Gastroesophageal sphincter (tissue), 3 donors: ENCODE data around the gene ASAP2.

Source experiments
- POLR2A ChIP-seq, 2 donors: fragments of 450-650 bp; IDR thresholded peaks; one replicate each; pipeline ENCODE4 v1.6.1; 2017; ENCODE audit warnings: antibody characterized with exemption in 2 of 2, mild to moderate bottlenecking in 2 of 2, moderate library complexity in 1 of 2
- TF ChIP-seq, protein P1 (sequence below), 4 experiments: fragments of 200-600 bp in 2 of 4; fragments of 450-650 bp in 2 of 4; sonication (generic) in 1 of 4; IDR thresholded peaks; one replicate each; pipeline ENCODE4 v1.5.1; 2017 to 2019; ENCODE audit warnings: antibody characterized with exemption in 4 of 4, mild to moderate bottlenecking in 2 of 4, moderate library complexity in 2 of 4

DNA sequence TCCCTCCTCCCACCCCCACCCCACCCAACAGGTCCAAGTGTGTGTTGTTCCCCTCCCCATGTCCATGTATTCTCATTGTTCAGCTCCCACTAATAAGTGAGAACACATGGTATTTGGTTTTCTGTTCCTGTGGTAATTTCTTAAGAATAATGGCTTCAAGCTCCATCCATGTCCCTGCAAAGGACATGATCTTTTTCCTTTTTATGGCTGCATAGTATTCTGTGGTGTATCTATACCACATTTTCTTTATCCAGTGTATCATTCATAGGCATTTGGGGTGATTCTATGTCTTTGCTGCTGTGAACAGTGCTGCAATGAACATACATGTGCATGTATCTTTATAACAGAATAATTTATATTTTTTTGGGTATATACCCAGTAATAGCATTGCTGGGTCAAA lies 12.3 kb upstream of the ASAP2 start:
- TF ChIP-seq, protein P1, sequence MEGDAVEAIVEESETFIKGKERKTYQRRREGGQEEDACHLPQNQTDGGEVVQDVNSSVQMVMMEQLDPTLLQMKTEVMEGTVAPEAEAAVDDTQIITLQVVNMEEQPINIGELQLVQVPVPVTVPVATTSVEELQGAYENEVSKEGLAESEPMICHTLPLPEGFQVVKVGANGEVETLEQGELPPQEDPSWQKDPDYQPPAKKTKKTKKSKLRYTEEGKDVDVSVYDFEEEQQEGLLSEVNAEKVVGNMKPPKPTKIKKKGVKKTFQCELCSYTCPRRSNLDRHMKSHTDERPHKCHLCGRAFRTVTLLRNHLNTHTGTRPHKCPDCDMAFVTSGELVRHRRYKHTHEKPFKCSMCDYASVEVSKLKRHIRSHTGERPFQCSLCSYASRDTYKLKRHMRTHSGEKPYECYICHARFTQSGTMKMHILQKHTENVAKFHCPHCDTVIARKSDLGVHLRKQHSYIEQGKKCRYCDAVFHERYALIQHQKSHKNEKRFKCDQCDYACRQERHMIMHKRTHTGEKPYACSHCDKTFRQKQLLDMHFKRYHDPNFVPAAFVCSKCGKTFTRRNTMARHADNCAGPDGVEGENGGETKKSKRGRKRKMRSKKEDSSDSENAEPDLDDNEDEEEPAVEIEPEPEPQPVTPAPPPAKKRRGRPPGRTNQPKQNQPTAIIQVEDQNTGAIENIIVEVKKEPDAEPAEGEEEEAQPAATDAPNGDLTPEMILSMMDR (IDR thresholded peaks at IDR 0.05), result no peak
- TF ChIP-seq POLR2A (IDR thresholded peaks at IDR 0.05), result no peak
